ENCODE measurements around the gene ANKRA2.

The ANKRA2 gene

DNA sequence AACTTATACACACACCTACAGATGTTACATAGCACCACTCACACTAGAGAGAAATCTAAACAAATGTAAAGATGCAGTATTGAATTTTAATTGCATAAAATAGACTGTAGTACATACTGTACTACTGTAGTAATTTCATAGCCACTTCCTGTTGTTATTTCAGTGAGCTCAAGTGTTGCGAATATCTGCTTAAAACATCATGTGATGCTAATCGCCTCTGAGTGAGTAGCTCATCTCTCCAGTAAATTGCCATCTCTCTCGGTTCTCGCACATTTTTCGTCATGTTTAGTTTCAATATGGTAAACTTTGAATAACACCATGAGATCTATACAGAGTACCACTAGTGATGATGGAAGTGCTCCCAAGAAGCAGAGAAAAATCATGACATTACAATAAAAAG, 38.6 kb upstream of the ANKRA2 start:
- no peaks in the 10 kb centered on the region for H3F3A ChIP-seq (ENCODE audit: low read depth)
- H3K4me2 ChIP-seq (ENCODE audit: low read depth, low read length, poor library complexity, severe bottlenecking) = no peak overlapping the region
- TF ChIP-seq, protein P1, sequence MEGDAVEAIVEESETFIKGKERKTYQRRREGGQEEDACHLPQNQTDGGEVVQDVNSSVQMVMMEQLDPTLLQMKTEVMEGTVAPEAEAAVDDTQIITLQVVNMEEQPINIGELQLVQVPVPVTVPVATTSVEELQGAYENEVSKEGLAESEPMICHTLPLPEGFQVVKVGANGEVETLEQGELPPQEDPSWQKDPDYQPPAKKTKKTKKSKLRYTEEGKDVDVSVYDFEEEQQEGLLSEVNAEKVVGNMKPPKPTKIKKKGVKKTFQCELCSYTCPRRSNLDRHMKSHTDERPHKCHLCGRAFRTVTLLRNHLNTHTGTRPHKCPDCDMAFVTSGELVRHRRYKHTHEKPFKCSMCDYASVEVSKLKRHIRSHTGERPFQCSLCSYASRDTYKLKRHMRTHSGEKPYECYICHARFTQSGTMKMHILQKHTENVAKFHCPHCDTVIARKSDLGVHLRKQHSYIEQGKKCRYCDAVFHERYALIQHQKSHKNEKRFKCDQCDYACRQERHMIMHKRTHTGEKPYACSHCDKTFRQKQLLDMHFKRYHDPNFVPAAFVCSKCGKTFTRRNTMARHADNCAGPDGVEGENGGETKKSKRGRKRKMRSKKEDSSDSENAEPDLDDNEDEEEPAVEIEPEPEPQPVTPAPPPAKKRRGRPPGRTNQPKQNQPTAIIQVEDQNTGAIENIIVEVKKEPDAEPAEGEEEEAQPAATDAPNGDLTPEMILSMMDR (conservative IDR thresholded peaks at IDR 0.05; ENCODE audit: low read length) = no peak
- H3K9ac ChIP-seq (ENCODE audit: low read depth, low read length, poor library complexity, severe bottlenecking) = no peak overlapping the region
- no peaks in the 10 kb centered on the region for H3K36me3 ChIP-seq (ENCODE audit: insufficient read depth, low read length)
- H3K9me3 ChIP-seq (ENCODE audit: insufficient read depth, low read depth, low read length) = peaks cover 4% of the 10 kb centered on the region; the same call in 1 of the 2 replicates
- H4K20me1 ChIP-seq (ENCODE audit: insufficient read depth, low read length, poor library complexity, severe bottlenecking) = no peaks in the 10 kb centered on the region
- no peaks in the 10 kb centered on the region for H3K79me2 ChIP-seq (ENCODE audit: insufficient read depth, low read length)
- H2AFZ ChIP-seq (ENCODE audit: low read length) = no peak overlapping the region
- peaks cover 4% of the 10 kb centered on the region for H3K4me1 ChIP-seq (ENCODE audit: insufficient read depth, low read length, poor library complexity, severe bottlenecking)
- H3K9me2 ChIP-seq (replicated peaks; ENCODE audit: low read depth, low read length) = no peaks in the 10 kb centered on the region
- no peaks in the 10 kb centered on the region for H3K27me3 ChIP-seq (ENCODE audit: insufficient read depth, low read length, poor library complexity, severe bottlenecking)
- no peak overlapping the region for H3K4me3 ChIP-seq (ENCODE audit: low read length, poor library complexity, severe bottlenecking)

DNA sequence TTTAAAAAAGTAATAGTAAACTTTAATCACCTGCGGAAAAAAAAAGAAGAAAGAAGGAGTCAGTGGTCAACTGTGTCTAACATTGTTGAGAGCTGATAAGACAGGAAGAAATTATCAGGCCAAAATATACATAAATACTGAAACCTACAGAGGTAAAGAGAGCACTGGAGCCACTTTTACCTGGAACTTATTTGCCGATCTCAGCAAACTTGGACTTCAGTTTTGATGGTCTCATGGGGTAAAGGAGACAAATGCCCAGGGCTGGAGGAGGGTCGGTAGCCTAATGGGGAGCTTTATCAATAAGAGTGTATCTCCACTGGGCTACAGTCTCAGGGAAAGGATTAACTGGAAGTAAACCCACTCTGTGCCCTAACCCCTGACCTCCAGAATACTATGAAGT, 33.9 kb upstream of the ANKRA2 start:
- no peaks in the 10 kb centered on the region for H3K9me2 ChIP-seq (replicated peaks; ENCODE audit: low read depth, low read length)

DNA sequence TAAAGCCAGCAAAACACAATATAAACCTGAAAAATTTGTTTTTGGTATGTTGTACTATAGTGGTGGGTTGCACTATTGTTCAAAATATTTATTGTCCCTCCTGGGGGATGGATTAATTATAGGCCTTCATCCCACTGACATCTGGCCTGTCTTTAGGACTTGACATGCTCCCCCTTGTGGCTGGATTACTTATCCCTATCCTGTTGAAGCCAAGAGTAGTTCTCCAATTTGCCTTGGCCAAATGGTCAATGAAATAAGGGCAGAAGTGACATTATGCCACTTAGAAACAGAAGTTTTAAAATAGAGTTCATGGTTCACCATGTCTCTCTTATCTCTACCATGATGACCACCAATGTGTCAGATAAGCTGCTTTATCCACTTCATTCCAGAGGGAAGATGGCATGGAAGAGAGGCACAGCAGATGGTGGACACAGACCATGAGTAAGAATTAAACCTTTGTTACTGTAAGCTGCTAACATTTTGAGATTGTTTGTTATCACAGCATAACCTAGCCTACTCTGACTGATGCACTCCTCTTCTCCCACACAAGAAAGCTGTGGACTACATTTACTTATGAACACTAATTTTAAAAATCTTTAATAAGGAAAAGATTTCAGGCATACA, 31.4 kb upstream of the ANKRA2 start:
- TF ChIP-seq, protein P1 (conservative IDR thresholded peaks at IDR 0.05; ENCODE audit: low read length) = peak; percentile 79
- no peak for TF ChIP-seq EZH2phosphoT487 (IDR thresholded peaks at IDR 0.05; ENCODE audit: borderline replicate concordance)
- H3K9ac ChIP-seq (ENCODE audit: low read depth, low read length, poor library complexity, severe bottlenecking) = no peak overlapping the region
- H3K4me1 ChIP-seq (ENCODE audit: insufficient read depth, low read length, poor library complexity, severe bottlenecking) = no peaks in the 10 kb centered on the region
- no peak overlapping the region for H3K4me3 ChIP-seq (ENCODE audit: low read length, poor library complexity, severe bottlenecking)
- H2AFZ ChIP-seq (ENCODE audit: low read length) = no peak overlapping the region
- H3K36me3 ChIP-seq (ENCODE audit: insufficient read depth, low read length) = no peaks in the 10 kb centered on the region
- no peaks in the 10 kb centered on the region for H3K79me2 ChIP-seq (ENCODE audit: insufficient read depth, low read length)
- no peaks in the 10 kb centered on the region for H4K20me1 ChIP-seq (ENCODE audit: insufficient read depth, low read length, poor library complexity, severe bottlenecking)
- H3K9me3 ChIP-seq (ENCODE audit: insufficient read depth, low read depth, low read length) = peaks cover 3% of the 10 kb centered on the region; the same call in 1 of the 2 replicates
- no peaks in the 10 kb centered on the region for H3K9me2 ChIP-seq (replicated peaks; ENCODE audit: low read depth, low read length)
- no peaks in the 10 kb centered on the region for H3K27me3 ChIP-seq (ENCODE audit: insufficient read depth, low read length, poor library complexity, severe bottlenecking)
- H3F3A ChIP-seq (ENCODE audit: low read depth) = no peaks in the 10 kb centered on the region
- no peak overlapping the region for H3K4me2 ChIP-seq (ENCODE audit: low read depth, low read length, poor library complexity, severe bottlenecking)

More for the DNA sequence above, 33.9 kb upstream of the ANKRA2 start:
- H3K27me3 ChIP-seq (ENCODE audit: insufficient read depth, low read length, poor library complexity, severe bottlenecking) = no peaks in the 10 kb centered on the region
- H3K79me2 ChIP-seq (ENCODE audit: insufficient read depth, low read length) = no peaks in the 10 kb centered on the region
- TF ChIP-seq EZH2phosphoT487 (IDR thresholded peaks at IDR 0.05; ENCODE audit: borderline replicate concordance) = no peak
- TF ChIP-seq, protein P1 (conservative IDR thresholded peaks at IDR 0.05; ENCODE audit: low read length) = no peak
- peaks cover 4% of the 10 kb centered on the region; the same call in 1 of the 2 replicates for H3K9me3 ChIP-seq (ENCODE audit: insufficient read depth, low read depth, low read length)
- H3K36me3 ChIP-seq (ENCODE audit: insufficient read depth, low read length) = no peaks in the 10 kb centered on the region
- H4K20me1 ChIP-seq (ENCODE audit: insufficient read depth, low read length, poor library complexity, severe bottlenecking) = no peaks in the 10 kb centered on the region
- no peak overlapping the region for H3K4me2 ChIP-seq (ENCODE audit: low read depth, low read length, poor library complexity, severe bottlenecking)
- H3F3A ChIP-seq (ENCODE audit: low read depth) = no peaks in the 10 kb centered on the region
- H3K4me1 ChIP-seq (ENCODE audit: insufficient read depth, low read length, poor library complexity, severe bottlenecking) = peaks cover 4% of the 10 kb centered on the region
- no peak overlapping the region for H3K9ac ChIP-seq (ENCODE audit: low read depth, low read length, poor library complexity, severe bottlenecking)
- no peak overlapping the region for H2AFZ ChIP-seq (ENCODE audit: low read length)
- no peak overlapping the region for H3K4me3 ChIP-seq (ENCODE audit: low read length, poor library complexity, severe bottlenecking)

Measured in Loucy (cell line).